HEK293T (cell line): ENCODE data around the gene SPATA20.

ENCODE experiments used
- ELF4 ChIP-seq: fragments of 450-650 bp; IDR thresholded peaks from 2 replicates; pipeline ENCODE4 v1.6.1; 2017; ENCODE audit warnings: antibody characterized with exemption
- FOXA1 ChIP-seq: fragments of 450-650 bp; IDR thresholded peaks from 2 replicates; pipeline ENCODE4 v1.6.1; 2016; ENCODE audit warnings: mild to moderate bottlenecking
- FOXM1 ChIP-seq: fragments of 450-650 bp; IDR thresholded peaks from 2 replicates; pipeline ENCODE4 v1.6.1; 2017; ENCODE audit warnings: mild to moderate bottlenecking, borderline replicate concordance
- HDGF ChIP-seq: fragments of 450-650 bp; IDR thresholded peaks from 2 replicates; pipeline ENCODE4 v1.6.1; 2017; ENCODE audit warnings: antibody characterized with exemption, borderline replicate concordance
- LEF1 ChIP-seq: fragments of 450-650 bp; IDR thresholded peaks from 2 replicates; pipeline ENCODE4 v1.6.1; 2017; ENCODE audit warnings: mild to moderate bottlenecking, borderline replicate concordance
- NFRKB ChIP-seq: fragments of 450-650 bp; IDR thresholded peaks from 2 replicates; pipeline ENCODE4 v1.6.1; 2016; ENCODE audit warnings: mild to moderate bottlenecking, moderate library complexity
- PKNOX1 ChIP-seq: fragments of 450-650 bp; IDR thresholded peaks from 2 replicates; pipeline ENCODE4 v1.6.1; 2016
- SP1 ChIP-seq: fragments of 450-650 bp; IDR thresholded peaks from 2 replicates; pipeline ENCODE4 v1.6.1; 2017
- SUZ12 ChIP-seq: fragments of 450-650 bp; IDR thresholded peaks from 2 replicates; pipeline ENCODE4 v1.6.1; 2016; ENCODE audit warnings: mild to moderate bottlenecking
- ZNF384 ChIP-seq: fragments of 450-650 bp; IDR thresholded peaks from 2 replicates; pipeline ENCODE4 v1.6.1; 2016

- no peak for TF ChIP-seq SP1
- TF ChIP-seq LEF1: no peak
- TF ChIP-seq FOXM1: no peak
- no peak for TF ChIP-seq PKNOX1
- no peak for TF ChIP-seq ELF4
- TF ChIP-seq ZNF384: no peak
- TF ChIP-seq SUZ12: no peak
- TF ChIP-seq HDGF: no peak
- no peak for TF ChIP-seq FOXA1
- no peak for TF ChIP-seq NFRKB
Observed at GRCh38 chr17:50601823-50602375, 54.9 kb downstream of the SPATA20 start.
